ENCODE data around the gene NOTCH2. TPM values are rescaled to one million over a fixed set of nuclear protein-coding genes. Genes with fewer than 3 reads are reported as not detected.

NOTCH2 gene
- total and polyA plus RNA-seq, 2 experiments from 2014 or later: 8.5 to 56.6 TPM

DNA sequence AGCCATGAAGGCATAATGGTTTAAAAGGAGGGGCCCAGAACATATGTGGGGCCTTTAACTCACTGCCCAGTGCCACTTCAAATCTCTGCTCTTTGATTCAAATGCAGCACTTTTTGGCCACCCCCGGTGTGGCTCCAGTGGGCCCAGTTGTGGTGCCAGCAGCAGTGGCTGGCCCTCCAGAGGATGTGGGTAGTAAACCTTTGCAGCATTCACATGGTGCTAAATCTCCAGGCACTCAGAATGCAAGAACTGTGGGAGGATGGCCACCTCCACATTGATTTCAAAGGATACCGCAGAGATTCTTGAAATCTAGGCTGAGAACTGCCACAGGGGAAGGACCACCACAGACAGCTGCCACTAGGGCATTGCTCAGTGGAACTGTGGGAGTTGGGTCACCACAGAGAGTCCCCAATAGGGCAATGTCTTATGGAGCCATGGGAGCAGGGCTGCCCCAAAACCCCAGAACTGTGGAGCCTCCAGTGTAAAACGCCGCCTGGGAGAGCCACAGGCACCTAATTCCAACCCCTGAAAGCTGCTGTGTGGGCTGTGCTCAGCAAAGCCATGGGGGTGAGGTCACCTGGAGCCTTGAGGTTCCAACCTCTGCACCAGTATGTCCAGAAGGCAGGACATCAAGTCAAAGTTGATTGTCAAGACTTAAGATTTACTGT, 166.6 kb downstream of the NOTCH2 start (continued):
- TF ChIP-seq, protein P1, sequence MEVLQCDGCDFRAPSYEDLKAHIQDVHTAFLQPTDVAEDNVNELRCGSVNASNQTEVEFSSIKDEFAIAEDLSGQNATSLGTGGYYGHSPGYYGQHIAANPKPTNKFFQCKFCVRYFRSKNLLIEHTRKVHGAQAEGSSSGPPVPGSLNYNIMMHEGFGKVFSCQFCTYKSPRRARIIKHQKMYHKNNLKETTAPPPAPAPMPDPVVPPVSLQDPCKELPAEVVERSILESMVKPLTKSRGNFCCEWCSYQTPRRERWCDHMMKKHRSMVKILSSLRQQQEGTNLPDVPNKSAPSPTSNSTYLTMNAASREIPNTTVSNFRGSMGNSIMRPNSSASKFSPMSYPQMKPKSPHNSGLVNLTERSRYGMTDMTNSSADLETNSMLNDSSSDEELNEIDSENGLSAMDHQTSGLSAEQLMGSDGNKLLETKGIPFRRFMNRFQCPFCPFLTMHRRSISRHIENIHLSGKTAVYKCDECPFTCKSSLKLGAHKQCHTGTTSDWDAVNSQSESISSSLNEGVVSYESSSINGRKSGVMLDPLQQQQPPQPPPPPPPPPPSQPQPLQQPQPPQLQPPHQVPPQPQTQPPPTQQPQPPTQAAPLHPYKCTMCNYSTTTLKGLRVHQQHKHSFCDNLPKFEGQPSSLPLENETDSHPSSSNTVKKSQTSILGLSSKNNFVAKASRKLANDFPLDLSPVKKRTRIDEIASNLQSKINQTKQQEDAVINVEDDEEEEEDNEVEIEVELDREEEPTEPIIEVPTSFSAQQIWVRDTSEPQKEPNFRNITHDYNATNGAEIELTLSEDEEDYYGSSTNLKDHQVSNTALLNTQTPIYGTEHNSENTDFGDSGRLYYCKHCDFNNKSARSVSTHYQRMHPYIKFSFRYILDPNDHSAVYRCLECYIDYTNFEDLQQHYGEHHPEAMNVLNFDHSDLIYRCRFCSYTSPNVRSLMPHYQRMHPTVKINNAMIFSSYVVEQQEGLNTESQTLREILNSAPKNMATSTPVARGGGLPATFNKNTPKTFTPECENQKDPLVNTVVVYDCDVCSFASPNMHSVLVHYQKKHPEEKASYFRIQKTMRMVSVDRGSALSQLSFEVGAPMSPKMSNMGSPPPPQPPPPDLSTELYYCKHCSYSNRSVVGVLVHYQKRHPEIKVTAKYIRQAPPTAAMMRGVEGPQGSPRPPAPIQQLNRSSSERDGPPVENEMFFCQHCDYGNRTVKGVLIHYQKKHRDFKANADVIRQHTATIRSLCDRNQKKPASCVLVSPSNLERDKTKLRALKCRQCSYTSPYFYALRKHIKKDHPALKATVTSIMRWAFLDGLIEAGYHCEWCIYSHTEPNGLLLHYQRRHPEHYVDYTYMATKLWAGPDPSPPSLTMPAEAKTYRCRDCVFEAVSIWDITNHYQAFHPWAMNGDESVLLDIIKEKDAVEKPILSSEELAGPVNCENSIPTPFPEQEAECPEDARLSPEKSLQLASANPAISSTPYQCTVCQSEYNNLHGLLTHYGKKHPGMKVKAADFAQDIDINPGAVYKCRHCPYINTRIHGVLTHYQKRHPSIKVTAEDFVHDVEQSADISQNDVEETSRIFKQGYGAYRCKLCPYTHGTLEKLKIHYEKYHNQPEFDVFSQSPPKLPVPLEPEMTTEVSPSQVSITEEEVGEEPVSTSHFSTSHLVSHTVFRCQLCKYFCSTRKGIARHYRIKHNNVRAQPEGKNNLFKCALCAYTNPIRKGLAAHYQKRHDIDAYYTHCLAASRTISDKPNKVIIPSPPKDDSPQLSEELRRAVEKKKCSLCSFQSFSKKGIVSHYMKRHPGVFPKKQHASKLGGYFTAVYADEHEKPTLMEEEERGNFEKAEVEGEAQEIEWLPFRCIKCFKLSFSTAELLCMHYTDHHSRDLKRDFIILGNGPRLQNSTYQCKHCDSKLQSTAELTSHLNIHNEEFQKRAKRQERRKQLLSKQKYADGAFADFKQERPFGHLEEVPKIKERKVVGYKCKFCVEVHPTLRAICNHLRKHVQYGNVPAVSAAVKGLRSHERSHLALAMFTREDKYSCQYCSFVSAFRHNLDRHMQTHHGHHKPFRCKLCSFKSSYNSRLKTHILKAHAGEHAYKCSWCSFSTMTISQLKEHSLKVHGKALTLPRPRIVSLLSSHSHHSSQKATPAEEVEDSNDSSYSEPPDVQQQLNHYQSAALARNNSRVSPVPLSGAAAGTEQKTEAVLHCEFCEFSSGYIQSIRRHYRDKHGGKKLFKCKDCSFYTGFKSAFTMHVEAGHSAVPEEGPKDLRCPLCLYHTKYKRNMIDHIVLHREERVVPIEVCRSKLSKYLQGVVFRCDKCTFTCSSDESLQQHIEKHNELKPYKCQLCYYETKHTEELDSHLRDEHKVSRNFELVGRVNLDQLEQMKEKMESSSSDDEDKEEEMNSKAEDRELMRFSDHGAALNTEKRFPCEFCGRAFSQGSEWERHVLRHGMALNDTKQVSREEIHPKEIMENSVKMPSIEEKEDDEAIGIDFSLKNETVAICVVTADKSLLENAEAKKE (CRISPR knock-in tag; IDR thresholded peaks at IDR 0.05): no peak
- TF ChIP-seq, protein P2, sequence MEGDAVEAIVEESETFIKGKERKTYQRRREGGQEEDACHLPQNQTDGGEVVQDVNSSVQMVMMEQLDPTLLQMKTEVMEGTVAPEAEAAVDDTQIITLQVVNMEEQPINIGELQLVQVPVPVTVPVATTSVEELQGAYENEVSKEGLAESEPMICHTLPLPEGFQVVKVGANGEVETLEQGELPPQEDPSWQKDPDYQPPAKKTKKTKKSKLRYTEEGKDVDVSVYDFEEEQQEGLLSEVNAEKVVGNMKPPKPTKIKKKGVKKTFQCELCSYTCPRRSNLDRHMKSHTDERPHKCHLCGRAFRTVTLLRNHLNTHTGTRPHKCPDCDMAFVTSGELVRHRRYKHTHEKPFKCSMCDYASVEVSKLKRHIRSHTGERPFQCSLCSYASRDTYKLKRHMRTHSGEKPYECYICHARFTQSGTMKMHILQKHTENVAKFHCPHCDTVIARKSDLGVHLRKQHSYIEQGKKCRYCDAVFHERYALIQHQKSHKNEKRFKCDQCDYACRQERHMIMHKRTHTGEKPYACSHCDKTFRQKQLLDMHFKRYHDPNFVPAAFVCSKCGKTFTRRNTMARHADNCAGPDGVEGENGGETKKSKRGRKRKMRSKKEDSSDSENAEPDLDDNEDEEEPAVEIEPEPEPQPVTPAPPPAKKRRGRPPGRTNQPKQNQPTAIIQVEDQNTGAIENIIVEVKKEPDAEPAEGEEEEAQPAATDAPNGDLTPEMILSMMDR (conservative IDR thresholded peaks at IDR 0.05; ENCODE audit: low read depth in 2 of 2): no peak

DNA sequence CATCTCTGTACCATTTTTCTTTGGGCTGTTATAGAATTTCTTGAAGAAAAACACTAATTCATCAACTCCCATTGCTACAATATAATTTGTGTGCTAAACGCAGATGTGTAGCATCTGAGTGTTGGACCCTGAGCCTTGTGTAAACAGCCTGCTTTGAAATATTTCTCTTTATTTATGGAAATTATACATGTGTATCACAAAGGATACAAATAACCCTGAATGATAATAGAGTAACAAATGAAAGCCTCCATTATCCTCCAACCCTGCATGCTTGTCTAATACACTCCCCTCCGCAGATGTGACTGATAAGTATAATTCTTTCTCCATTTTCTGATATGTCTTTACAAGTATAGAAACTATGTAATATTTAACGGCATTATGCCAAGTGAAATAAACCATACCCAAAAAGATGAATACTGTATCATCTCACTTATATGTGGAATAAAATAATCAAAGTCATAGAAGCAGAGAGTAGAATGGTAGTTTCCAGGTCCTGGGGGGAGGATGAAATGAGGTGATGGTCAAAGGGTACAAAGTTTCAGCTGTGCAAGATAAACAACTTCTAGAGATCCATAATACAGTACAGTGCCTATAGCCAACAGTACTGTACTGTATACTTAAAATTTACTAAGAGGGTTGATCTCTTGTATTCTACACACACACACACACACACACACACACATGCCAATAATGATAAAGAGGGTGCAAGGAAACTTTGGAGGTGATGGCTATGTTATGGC, 170.3 kb downstream of the NOTCH2 start:
- Mint-ChIP-seq H3K27me3 (ENCODE audit: insufficient read depth, low read depth, poor library complexity) (peaks cover 5% of the 10 kb centered on the region), H3K4me1 (peaks cover 2% of the 10 kb centered on the region; the same call in 1 of the 3 replicates), H3K36me3 (ENCODE audit: low read depth) (no peaks in the 10 kb centered on the region), H3K27ac (no peak overlapping the region), H3K4me3 (no peak overlapping the region), H3K9me3 (no peaks in the 10 kb centered on the region; the same call in 2 of the 3 replicates)
- H3K79me2 ChIP-seq (replicated peaks; ENCODE audit: insufficient read depth): no peaks in the 10 kb centered on the region
- no peak for DNase-seq (ENCODE audit: low spot score)
- no peaks in the 10 kb centered on the region for H3F3A ChIP-seq (replicated peaks; ENCODE audit: low read depth)
- no peaks in the 10 kb centered on the region for H3K36me3 ChIP-seq (ENCODE audit: insufficient read depth)
- no peaks in the 10 kb centered on the region; the same call in 1 of the 2 replicates for H3K27me3 ChIP-seq (ENCODE audit: insufficient read depth)
- no peaks in the 10 kb centered on the region for H3K4me1 ChIP-seq (ENCODE audit: insufficient read depth)
- no peak overlapping the region for H3K27ac ChIP-seq (ENCODE audit: low read depth)
- H3K4me2 ChIP-seq: no peak overlapping the region
- no peak overlapping the region for H3K4me3 ChIP-seq
- no peaks in the 10 kb centered on the region for H3K9me2 ChIP-seq (ENCODE audit: insufficient read depth)
- ATAC-seq: no peak
- H4K20me1 ChIP-seq (replicated peaks; ENCODE audit: insufficient read depth): no peaks in the 10 kb centered on the region
- H2AFZ ChIP-seq: no peak overlapping the region
- TF ChIP-seq ZNF331 (CRISPR knock-in tag; IDR thresholded peaks at IDR 0.05; ENCODE audit: low read depth): no peak
- TF ChIP-seq STAT1 (IDR thresholded peaks at IDR 0.05; ENCODE audit: unreplicated experiment): no peak
- TF ChIP-seq EZH2phosphoT487 (IDR thresholded peaks at IDR 0.05; ENCODE audit: unreplicated experiment): no peak
- no peak for TF ChIP-seq EZH2 (IDR thresholded peaks at IDR 0.05; ENCODE audit: low read depth, unreplicated experiment)
- TF ChIP-seq NANOG (IDR thresholded peaks at IDR 0.05; ENCODE audit: borderline replicate concordance): no peak
- no peak for TF ChIP-seq JUNB (IDR thresholded peaks at IDR 0.05; ENCODE audit: unreplicated experiment)
- TF ChIP-seq CREB1 (CRISPR knock-in tag; IDR thresholded peaks at IDR 0.05; ENCODE audit: low read depth): no peak

Data from GM23338 (cell line).